ENCODE measurements around the gene ACHE. TPM values are rescaled to one million over a fixed set of nuclear protein-coding genes. Genes with fewer than 3 reads are reported as not detected.
"Not testable (repeated sequence)": the region's sequence is repeated elsewhere in the genome, so short reads cannot be mapped to it uniquely, and the experiment has no call there.

ACHE gene
- polyA plus RNA-seq, 1 of the 3 experiments (the other 2 are of a cell fraction) = 1.8 TPM

DNA sequence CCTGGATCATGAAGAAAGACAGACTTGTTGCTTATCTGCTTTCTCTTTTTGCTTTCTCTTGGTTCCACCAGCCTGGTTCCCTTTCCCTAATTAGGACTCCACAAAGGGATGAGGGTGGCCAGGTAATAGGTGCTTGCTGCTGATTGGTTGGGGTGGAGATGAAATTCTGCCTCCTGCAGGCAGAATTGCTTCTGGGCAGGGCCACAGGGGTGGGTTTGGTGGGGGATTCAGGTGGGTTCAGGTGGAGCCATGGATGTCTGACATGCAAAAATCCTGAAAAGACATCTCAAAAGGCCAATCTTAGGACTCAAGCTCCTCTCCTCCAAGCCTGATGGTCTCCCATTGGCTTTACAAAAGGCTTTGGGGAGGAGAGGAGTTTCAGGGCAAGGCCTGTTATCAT lies 25.4 kb upstream of the ACHE start:
- H3K27me3 ChIP-seq (ENCODE audit: insufficient read depth) = peaks cover 30% of the 10 kb centered on the region; the same call in 1 of the 2 replicates
- H2AFZ ChIP-seq (ENCODE audit: low read depth) = no peak overlapping the region
- no peaks in the 10 kb centered on the region for H3K9me3 ChIP-seq
- H3K4me3 ChIP-seq (ENCODE audit: low read depth in 2 of 2, low read length in 1 of 2) = no peak overlapping the region
- H3K36me3 ChIP-seq (replicated peaks in 1 of 2; ENCODE audit: control insufficient read depth in 1 of 2, insufficient read depth in 2 of 2, low read length in 1 of 2) = no peaks in the 10 kb centered on the region
- H3K4me1 ChIP-seq (ENCODE audit: control insufficient read depth in 1 of 2, insufficient read depth in 2 of 2, low read depth in 1 of 2, low read length in 1 of 2) = no peaks in the 10 kb centered on the region
- CTCF ChIA-PET = interaction anchor here (0.8 to 2.3 kb wide), 2 partner anchors 20 to 156 kb away, joined by 3 to 5 read pairs; no protein-coding TSS in a partner anchor
- TF ChIP-seq SMC3 (IDR thresholded peaks at IDR 0.05; ENCODE audit: low read depth, low read length) = no peak
- no peak for TF ChIP-seq NRF1 (IDR thresholded peaks at IDR 0.05; ENCODE audit: low read depth, low read length)
- TF ChIP-seq SIN3A (IDR thresholded peaks at IDR 0.05; ENCODE audit: borderline replicate concordance, low read depth, low read length) = no peak
- TF ChIP-seq MXI1 (IDR thresholded peaks at IDR 0.05; ENCODE audit: low read depth, low read length) = no peak
- TF ChIP-seq RAD21 (IDR thresholded peaks at IDR 0.05; ENCODE audit: low read length) = no peak
- TF ChIP-seq, protein P1, sequence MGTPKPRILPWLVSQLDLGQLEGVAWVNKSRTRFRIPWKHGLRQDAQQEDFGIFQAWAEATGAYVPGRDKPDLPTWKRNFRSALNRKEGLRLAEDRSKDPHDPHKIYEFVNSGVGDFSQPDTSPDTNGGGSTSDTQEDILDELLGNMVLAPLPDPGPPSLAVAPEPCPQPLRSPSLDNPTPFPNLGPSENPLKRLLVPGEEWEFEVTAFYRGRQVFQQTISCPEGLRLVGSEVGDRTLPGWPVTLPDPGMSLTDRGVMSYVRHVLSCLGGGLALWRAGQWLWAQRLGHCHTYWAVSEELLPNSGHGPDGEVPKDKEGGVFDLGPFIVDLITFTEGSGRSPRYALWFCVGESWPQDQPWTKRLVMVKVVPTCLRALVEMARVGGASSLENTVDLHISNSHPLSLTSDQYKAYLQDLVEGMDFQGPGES (IDR thresholded peaks at IDR 0.05; ENCODE audit: low read depth, low read length) = no peak
- no peak for TF ChIP-seq RXRA (IDR thresholded peaks at IDR 0.05; ENCODE audit: borderline replicate concordance, low read depth)
- no peak for TF ChIP-seq TAF1 (IDR thresholded peaks at IDR 0.05; ENCODE audit: borderline replicate concordance, low read depth, low read length)
- TF ChIP-seq, protein P2, sequence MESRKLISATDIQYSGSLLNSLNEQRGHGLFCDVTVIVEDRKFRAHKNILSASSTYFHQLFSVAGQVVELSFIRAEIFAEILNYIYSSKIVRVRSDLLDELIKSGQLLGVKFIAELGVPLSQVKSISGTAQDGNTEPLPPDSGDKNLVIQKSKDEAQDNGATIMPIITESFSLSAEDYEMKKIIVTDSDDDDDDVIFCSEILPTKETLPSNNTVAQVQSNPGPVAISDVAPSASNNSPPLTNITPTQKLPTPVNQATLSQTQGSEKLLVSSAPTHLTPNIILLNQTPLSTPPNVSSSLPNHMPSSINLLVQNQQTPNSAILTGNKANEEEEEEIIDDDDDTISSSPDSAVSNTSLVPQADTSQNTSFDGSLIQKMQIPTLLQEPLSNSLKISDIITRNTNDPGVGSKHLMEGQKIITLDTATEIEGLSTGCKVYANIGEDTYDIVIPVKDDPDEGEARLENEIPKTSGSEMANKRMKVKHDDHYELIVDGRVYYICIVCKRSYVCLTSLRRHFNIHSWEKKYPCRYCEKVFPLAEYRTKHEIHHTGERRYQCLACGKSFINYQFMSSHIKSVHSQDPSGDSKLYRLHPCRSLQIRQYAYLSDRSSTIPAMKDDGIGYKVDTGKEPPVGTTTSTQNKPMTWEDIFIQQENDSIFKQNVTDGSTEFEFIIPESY (IDR thresholded peaks at IDR 0.05; ENCODE audit: borderline replicate concordance, low read depth) = no peak
- TF ChIP-seq, protein P3, sequence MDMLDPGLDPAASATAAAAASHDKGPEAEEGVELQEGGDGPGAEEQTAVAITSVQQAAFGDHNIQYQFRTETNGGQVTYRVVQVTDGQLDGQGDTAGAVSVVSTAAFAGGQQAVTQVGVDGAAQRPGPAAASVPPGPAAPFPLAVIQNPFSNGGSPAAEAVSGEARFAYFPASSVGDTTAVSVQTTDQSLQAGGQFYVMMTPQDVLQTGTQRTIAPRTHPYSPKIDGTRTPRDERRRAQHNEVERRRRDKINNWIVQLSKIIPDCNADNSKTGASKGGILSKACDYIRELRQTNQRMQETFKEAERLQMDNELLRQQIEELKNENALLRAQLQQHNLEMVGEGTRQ (IDR thresholded peaks at IDR 0.05; ENCODE audit: borderline replicate concordance, low read depth, low read length) = no peak
- TF ChIP-seq FOSL2 (IDR thresholded peaks at IDR 0.05; ENCODE audit: borderline replicate concordance, low read depth) = no peak
- no peak for TF ChIP-seq NFIC (IDR thresholded peaks at IDR 0.05; ENCODE audit: borderline replicate concordance)
- TF ChIP-seq RCOR1 (IDR thresholded peaks at IDR 0.05; ENCODE audit: low read length) = no peak
- TF ChIP-seq YY1 (IDR thresholded peaks at IDR 0.05; ENCODE audit: low read depth) = no peak
- no peak for TF ChIP-seq RFX5 (IDR thresholded peaks at IDR 0.05; ENCODE audit: low read length)
- TF ChIP-seq, protein P4, sequence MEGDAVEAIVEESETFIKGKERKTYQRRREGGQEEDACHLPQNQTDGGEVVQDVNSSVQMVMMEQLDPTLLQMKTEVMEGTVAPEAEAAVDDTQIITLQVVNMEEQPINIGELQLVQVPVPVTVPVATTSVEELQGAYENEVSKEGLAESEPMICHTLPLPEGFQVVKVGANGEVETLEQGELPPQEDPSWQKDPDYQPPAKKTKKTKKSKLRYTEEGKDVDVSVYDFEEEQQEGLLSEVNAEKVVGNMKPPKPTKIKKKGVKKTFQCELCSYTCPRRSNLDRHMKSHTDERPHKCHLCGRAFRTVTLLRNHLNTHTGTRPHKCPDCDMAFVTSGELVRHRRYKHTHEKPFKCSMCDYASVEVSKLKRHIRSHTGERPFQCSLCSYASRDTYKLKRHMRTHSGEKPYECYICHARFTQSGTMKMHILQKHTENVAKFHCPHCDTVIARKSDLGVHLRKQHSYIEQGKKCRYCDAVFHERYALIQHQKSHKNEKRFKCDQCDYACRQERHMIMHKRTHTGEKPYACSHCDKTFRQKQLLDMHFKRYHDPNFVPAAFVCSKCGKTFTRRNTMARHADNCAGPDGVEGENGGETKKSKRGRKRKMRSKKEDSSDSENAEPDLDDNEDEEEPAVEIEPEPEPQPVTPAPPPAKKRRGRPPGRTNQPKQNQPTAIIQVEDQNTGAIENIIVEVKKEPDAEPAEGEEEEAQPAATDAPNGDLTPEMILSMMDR (IDR thresholded peaks at IDR 0.05) = no peak
- no peak for TF ChIP-seq GABPA (IDR thresholded peaks at IDR 0.05; ENCODE audit: low read depth)
- TF ChIP-seq, protein P5, sequence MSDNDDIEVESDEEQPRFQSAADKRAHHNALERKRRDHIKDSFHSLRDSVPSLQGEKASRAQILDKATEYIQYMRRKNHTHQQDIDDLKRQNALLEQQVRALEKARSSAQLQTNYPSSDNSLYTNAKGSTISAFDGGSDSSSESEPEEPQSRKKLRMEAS (IDR thresholded peaks at IDR 0.05; ENCODE audit: low read depth) = no peak
- POLR2A ChIA-PET = no interaction called here
- no peaks in the 10 kb centered on the region for H3F3A ChIP-seq (replicated peaks; ENCODE audit: insufficient read depth)
- DNase-seq = no peak
- no peak overlapping the region for H3K27ac ChIP-seq (ENCODE audit: low read depth in 2 of 2, low read length in 1 of 2)
- H3K9me2 ChIP-seq = no peaks in the 10 kb centered on the region
- no peak overlapping the region for H3K9ac ChIP-seq
- no peaks in the 10 kb centered on the region for H3K79me2 ChIP-seq (ENCODE audit: insufficient read depth)
- H4K20me1 ChIP-seq (ENCODE audit: insufficient read depth) = no peaks in the 10 kb centered on the region
- no peak overlapping the region for H3K4me2 ChIP-seq

DNA sequence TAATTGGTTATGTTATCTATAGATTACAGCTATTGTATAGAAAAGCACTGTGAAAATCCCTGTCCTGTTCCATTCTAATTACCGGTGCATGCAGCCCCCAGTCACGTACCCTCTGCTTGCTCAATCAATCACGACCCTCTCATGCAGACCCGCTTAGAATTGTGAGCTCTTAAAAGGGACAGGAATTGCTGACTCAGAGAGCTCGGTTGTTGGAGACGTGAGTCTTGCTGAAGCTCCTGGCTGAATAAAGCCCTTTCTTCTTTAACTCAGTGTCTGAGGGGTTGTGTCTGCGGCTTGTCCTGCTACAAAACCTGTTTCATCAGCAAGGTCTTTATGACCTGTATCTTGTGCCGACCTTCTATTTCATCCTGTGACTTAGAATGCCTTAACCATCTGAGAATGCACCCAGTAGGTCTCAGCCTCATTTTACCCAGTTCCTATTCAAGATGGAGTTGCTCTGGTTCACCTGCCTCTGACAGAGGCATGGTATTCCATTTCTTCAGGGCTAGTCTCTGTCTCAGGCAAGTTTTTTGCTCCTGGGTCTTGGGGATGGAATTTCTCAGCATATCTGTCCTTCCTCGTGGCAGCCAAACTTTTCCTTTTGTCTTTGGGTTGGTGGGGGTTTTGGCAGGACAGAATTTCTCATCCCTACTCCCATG lies 24.2 kb upstream of the ACHE start:
- CTCF ChIA-PET = interaction anchor here (0.5 to 0.9 kb wide), 3 partner anchors 46 to 158 kb away, joined by 3 read pairs; no protein-coding TSS in a partner anchor
- H3K27me3 ChIP-seq (ENCODE audit: insufficient read depth) = peaks cover 30% of the 10 kb centered on the region; the same call in 1 of the 2 replicates
- H3K79me2 ChIP-seq (ENCODE audit: insufficient read depth); H3K4me2 ChIP-seq; H4K20me1 ChIP-seq (ENCODE audit: insufficient read depth); H3F3A ChIP-seq (replicated peaks; ENCODE audit: insufficient read depth); H3K4me3 ChIP-seq (ENCODE audit: low read depth in 2 of 2, low read length in 1 of 2); DNase-seq; H2AFZ ChIP-seq (ENCODE audit: low read depth); H3K36me3 ChIP-seq (replicated peaks in 1 of 2; ENCODE audit: control insufficient read depth in 1 of 2, insufficient read depth in 2 of 2, low read length in 1 of 2); H3K27ac ChIP-seq (ENCODE audit: low read depth in 2 of 2, low read length in 1 of 2); H3K9me2 ChIP-seq; H3K4me1 ChIP-seq (ENCODE audit: control insufficient read depth in 1 of 2, insufficient read depth in 2 of 2, low read depth in 1 of 2, low read length in 1 of 2); H3K9me3 ChIP-seq; H3K9ac ChIP-seq: not testable (repeated sequence)
- POLR2A ChIA-PET = interaction anchor here (0.7 kb wide), 1 partner anchor 170 kb away, joined by 4 read pairs; no protein-coding TSS in a partner anchor
- WGBS (ENCODE audit: low lambda C conversion rate) = 37% methylated on average over 9 of the region's 9 CpGs

Measured in SK-N-SH (cell line).